ENCODE data around the gene PRDM16.

PRDM16 gene

GRCh38 chr1:3480369-3480719 lies 411.3 kb downstream of the PRDM16 start:
- Histone ChIP-seq H3K4me3 (ENCODE audit: insufficient read length, low read depth) (no peak overlapping the region), H3K27me3 (ENCODE audit: insufficient read depth, insufficient read length) (no peaks in the 10 kb centered on the region), H3K36me3 (ENCODE audit: insufficient read depth, insufficient read length, low read length) (no peaks in the 10 kb centered on the region), H3K4me1 (ENCODE audit: insufficient read depth, insufficient read length) (no peaks in the 10 kb centered on the region), H3K9ac (ENCODE audit: insufficient read length, low read depth) (no peak overlapping the region), H3K9me3 (ENCODE audit: insufficient read depth, low read length) (no peaks in the 10 kb centered on the region)
- DNase-seq (ENCODE audit: low read depth, low spot score): no peak
- TF ChIP-seq SUZ12 (IDR thresholded peaks at IDR 0.05; ENCODE audit: extremely low read depth, insufficient read depth, insufficient read length): no peak
- TF ChIP-seq ZNF274 (IDR thresholded peaks at IDR 0.05; ENCODE audit: low read depth, low read length): no peak
- no peak for TF ChIP-seq YY1 (IDR thresholded peaks at IDR 0.05; ENCODE audit: insufficient read depth, insufficient read length)

GRCh38 chr1:3481046-3481445 lies 412.0 kb downstream of the PRDM16 start:
- DNase-seq (ENCODE audit: low read depth, low spot score): no peak
- no peaks in the 10 kb centered on the region for H3K4me1 ChIP-seq (ENCODE audit: insufficient read depth, insufficient read length)
- no peaks in the 10 kb centered on the region for H3K9me3 ChIP-seq (ENCODE audit: insufficient read depth, low read length)
- H3K9ac ChIP-seq (ENCODE audit: insufficient read length, low read depth): no peak overlapping the region
- H3K4me3 ChIP-seq (ENCODE audit: insufficient read length, low read depth): no peak overlapping the region
- no peak for TF ChIP-seq YY1 (IDR thresholded peaks at IDR 0.05; ENCODE audit: insufficient read depth, insufficient read length)
- TF ChIP-seq SUZ12 (IDR thresholded peaks at IDR 0.05; ENCODE audit: extremely low read depth, insufficient read depth, insufficient read length): no peak
- no peak for TF ChIP-seq ZNF274 (IDR thresholded peaks at IDR 0.05; ENCODE audit: low read depth, low read length)
- no peaks in the 10 kb centered on the region for H3K27me3 ChIP-seq (ENCODE audit: insufficient read depth, insufficient read length)
- H3K36me3 ChIP-seq (ENCODE audit: insufficient read depth, insufficient read length, low read length): no peaks in the 10 kb centered on the region

DNA sequence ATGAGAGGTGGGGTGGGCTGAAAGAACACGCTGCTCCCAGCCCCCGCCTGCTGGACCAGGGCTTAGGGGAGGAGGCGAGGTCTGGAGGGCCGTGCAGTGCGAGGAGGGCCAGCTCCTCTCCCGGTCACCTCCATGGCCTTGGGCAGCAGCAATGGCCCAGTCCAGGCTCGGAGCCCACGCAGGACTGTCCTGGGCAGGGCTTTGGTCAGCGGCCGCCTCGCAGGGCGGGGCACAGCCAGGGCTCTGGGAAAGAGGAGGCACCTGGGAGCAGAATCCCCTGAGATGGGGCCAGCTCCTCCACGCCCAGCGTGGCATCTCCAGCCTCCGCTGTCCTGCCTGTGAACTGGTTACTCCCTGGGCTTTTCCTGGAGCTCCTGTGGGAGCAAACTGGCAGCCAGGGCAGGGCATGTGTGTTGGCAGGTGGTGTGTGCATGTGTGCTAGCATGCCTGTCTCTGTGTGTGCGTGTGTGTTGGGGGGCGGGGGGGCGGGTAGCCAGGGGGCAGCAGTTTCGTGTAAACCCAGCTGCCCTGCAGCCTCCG lies 412.9 kb downstream of the PRDM16 start:
- Histone ChIP-seq H3K9me3 (ENCODE audit: insufficient read depth, low read length) (no peaks in the 10 kb centered on the region), H3K9ac (ENCODE audit: insufficient read length, low read depth) (no peak overlapping the region), H3K27me3 (ENCODE audit: insufficient read depth, insufficient read length) (no peaks in the 10 kb centered on the region), H3K4me1 (ENCODE audit: insufficient read depth, insufficient read length) (no peaks in the 10 kb centered on the region), H3K4me3 (ENCODE audit: insufficient read length, low read depth) (no peak overlapping the region), H3K36me3 (ENCODE audit: insufficient read depth, insufficient read length, low read length) (no peaks in the 10 kb centered on the region)
- TF ChIP-seq ZNF274 (IDR thresholded peaks at IDR 0.05; ENCODE audit: low read depth, low read length) (no peak), SUZ12 (IDR thresholded peaks at IDR 0.05; ENCODE audit: extremely low read depth, insufficient read depth, insufficient read length) (no peak), YY1 (IDR thresholded peaks at IDR 0.05; ENCODE audit: insufficient read depth, insufficient read length) (no peak)
- no peak for DNase-seq (ENCODE audit: low read depth, low spot score)

DNA sequence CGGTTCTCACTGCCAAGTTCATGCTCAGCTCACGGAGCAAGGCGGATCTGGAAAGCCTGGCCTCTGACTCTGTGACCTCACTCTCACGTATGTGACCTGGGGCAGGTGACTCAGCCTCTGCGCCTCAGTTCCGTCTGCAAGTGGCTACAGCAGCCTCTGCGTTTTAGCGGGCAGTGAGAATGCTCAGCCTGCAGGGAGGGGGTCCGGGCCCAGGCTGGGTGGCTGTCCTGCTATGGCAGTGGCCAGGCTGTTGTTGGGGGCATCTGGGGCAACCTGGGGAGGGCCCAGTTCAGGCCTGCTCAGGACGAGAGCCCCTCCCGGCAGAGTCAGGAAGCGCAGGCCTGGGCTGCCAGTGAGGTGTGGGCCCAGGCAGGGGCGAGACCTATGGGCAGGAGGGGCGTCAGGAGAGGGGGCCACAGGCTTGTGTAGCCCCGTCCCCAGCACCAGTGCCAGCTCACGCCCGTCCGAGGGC lies 413.4 kb downstream of the PRDM16 start:
- Histone ChIP-seq H3K36me3 (ENCODE audit: insufficient read depth, insufficient read length, low read length) (no peaks in the 10 kb centered on the region), H3K4me1 (ENCODE audit: insufficient read depth, insufficient read length) (no peaks in the 10 kb centered on the region), H3K9ac (ENCODE audit: insufficient read length, low read depth) (no peak overlapping the region), H3K27me3 (ENCODE audit: insufficient read depth, insufficient read length) (no peaks in the 10 kb centered on the region), H3K9me3 (ENCODE audit: insufficient read depth, low read length) (no peaks in the 10 kb centered on the region), H3K4me3 (ENCODE audit: insufficient read length, low read depth) (no peak overlapping the region)
- DNase-seq (ENCODE audit: low read depth, low spot score): no peak
- TF ChIP-seq SUZ12 (IDR thresholded peaks at IDR 0.05; ENCODE audit: extremely low read depth, insufficient read depth, insufficient read length) (no peak), YY1 (IDR thresholded peaks at IDR 0.05; ENCODE audit: insufficient read depth, insufficient read length) (no peak), ZNF274 (IDR thresholded peaks at IDR 0.05; ENCODE audit: low read depth, low read length) (no peak)

DNA sequence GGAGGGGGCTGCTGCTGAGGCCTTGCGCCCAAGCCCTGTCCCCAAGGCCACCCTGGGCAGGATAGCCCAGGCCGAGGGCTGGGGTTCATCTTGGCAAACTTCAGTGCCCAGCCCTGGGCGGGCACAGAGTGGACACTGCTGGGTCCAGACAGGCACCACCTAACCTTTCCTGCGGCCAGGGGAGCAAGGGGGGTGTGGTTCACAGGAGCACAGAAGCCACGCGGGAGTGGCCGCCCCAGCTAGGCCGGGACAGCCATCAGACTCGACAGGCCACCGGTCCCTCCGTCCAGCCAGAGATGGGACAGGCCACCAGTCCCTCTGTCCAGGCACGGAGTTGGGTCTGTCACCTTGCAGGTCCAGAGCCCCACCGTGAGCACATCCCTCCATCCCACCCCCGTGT lies 414.4 kb downstream of the PRDM16 start:
- Histone ChIP-seq H3K4me3 (ENCODE audit: insufficient read length, low read depth) (no peak overlapping the region), H3K9ac (ENCODE audit: insufficient read length, low read depth) (no peak overlapping the region), H3K9me3 (ENCODE audit: insufficient read depth, low read length) (no peaks in the 10 kb centered on the region), H3K36me3 (ENCODE audit: insufficient read depth, insufficient read length, low read length) (no peaks in the 10 kb centered on the region), H3K27me3 (ENCODE audit: insufficient read depth, insufficient read length) (no peaks in the 10 kb centered on the region), H3K4me1 (ENCODE audit: insufficient read depth, insufficient read length) (no peaks in the 10 kb centered on the region)
- no peak for DNase-seq (ENCODE audit: low read depth, low spot score)
- TF ChIP-seq ZNF274 (IDR thresholded peaks at IDR 0.05; ENCODE audit: low read depth, low read length) (no peak), SUZ12 (IDR thresholded peaks at IDR 0.05; ENCODE audit: extremely low read depth, insufficient read depth, insufficient read length) (no peak), YY1 (IDR thresholded peaks at IDR 0.05; ENCODE audit: insufficient read depth, insufficient read length) (no peak)

- DNase-seq (ENCODE audit: low read depth, low spot score): no peak
- Histone ChIP-seq H3K4me3 (ENCODE audit: insufficient read length, low read depth) (no peak overlapping the region), H3K36me3 (ENCODE audit: insufficient read depth, insufficient read length, low read length) (no peaks in the 10 kb centered on the region), H3K27me3 (ENCODE audit: insufficient read depth, insufficient read length) (no peaks in the 10 kb centered on the region), H3K4me1 (ENCODE audit: insufficient read depth, insufficient read length) (no peaks in the 10 kb centered on the region), H3K9ac (ENCODE audit: insufficient read length, low read depth) (no peak overlapping the region), H3K9me3 (ENCODE audit: insufficient read depth, low read length) (no peaks in the 10 kb centered on the region)
- TF ChIP-seq SUZ12 (IDR thresholded peaks at IDR 0.05; ENCODE audit: extremely low read depth, insufficient read depth, insufficient read length): no peak
- TF ChIP-seq ZNF274 (IDR thresholded peaks at IDR 0.05; ENCODE audit: low read depth, low read length): no peak
- TF ChIP-seq YY1 (IDR thresholded peaks at IDR 0.05; ENCODE audit: insufficient read depth, insufficient read length): no peak
Observed at GRCh38 chr1:3483801-3484444, 414.9 kb downstream of the PRDM16 start.

DNA sequence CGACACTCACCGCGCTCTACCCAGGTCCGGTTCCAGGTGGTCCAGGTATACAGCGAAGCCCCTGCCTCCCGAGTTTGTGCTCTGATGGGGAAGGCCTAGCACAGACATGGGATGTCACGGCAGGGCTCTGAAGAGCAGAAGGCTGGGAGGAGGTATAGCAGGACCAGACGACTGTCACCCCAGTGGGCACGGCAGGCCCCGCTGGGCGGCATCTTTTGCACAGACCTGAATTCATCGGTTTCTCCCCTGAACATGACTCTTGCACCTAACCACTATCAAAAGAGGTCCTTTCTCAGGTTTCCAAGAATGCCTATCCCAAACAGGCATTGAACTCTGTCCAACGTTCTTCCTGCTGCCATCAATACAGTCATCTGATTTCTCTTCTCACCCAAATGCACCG lies 416.0 kb downstream of the PRDM16 start:
- no peaks in the 10 kb centered on the region for H3K9me3 ChIP-seq (ENCODE audit: insufficient read depth, low read length)
- no peak for DNase-seq (ENCODE audit: low read depth, low spot score)
- TF ChIP-seq SUZ12 (IDR thresholded peaks at IDR 0.05; ENCODE audit: extremely low read depth, insufficient read depth, insufficient read length): no peak
- TF ChIP-seq ZNF274 (IDR thresholded peaks at IDR 0.05; ENCODE audit: low read depth, low read length): no peak
- no peak for TF ChIP-seq YY1 (IDR thresholded peaks at IDR 0.05; ENCODE audit: insufficient read depth, insufficient read length)
- no peak overlapping the region for H3K9ac ChIP-seq (ENCODE audit: insufficient read length, low read depth)
- H3K4me1 ChIP-seq (ENCODE audit: insufficient read depth, insufficient read length): no peaks in the 10 kb centered on the region
- H3K36me3 ChIP-seq (ENCODE audit: insufficient read depth, insufficient read length, low read length): peaks cover 5% of the 10 kb centered on the region
- H3K4me3 ChIP-seq (ENCODE audit: insufficient read length, low read depth): no peak overlapping the region
- no peaks in the 10 kb centered on the region for H3K27me3 ChIP-seq (ENCODE audit: insufficient read depth, insufficient read length)
